ENCODE measurements around the gene ATXN1. TPM values are rescaled to one million over a fixed set of nuclear protein-coding genes. Genes with fewer than 3 reads are reported as not detected.

ATXN1 gene
- total RNA-seq, 1 experiment from 2014 or later: 27.0 TPM

- DNase-seq: peak; percentile 45
- TF ChIP-seq EZH2phosphoT487 (IDR thresholded peaks at IDR 0.05; ENCODE audit: borderline replicate concordance, low read length) (no peak), EZH2 (IDR thresholded peaks at IDR 0.05; ENCODE audit: low read length, unreplicated experiment) (no peak), CTCF (conservative IDR thresholded peaks at IDR 0.05; ENCODE audit: low read depth, low read length) (no peak)
- no peaks in the 10 kb centered on the region for H3F3A ChIP-seq (ENCODE audit: low read length, unreplicated experiment)
- H3K4me2 ChIP-seq (ENCODE audit: low read length): no peak overlapping the region
- H3K27ac ChIP-seq (ENCODE audit: low read length): no peak overlapping the region
- no peaks in the 10 kb centered on the region for H3K36me3 ChIP-seq (ENCODE audit: low read depth, low read length)
- ChIA-PET POLR2A (ENCODE audit: unreplicated experiment) (no interaction called here), CTCF (no interaction called here)
- peak; percentile 46 for ATAC-seq
- no peaks in the 10 kb centered on the region for H3K9me3 ChIP-seq (ENCODE audit: low read length)
- BruUV-seq (replicated peaks): no TSS peak
- no peaks in the 10 kb centered on the region for H3K27me3 ChIP-seq (ENCODE audit: low read length)
- H3K9ac ChIP-seq (ENCODE audit: low read length): no peak overlapping the region
- H3K9me2 ChIP-seq (replicated peaks; ENCODE audit: low read length): no peaks in the 10 kb centered on the region
- H3K4me3 ChIP-seq (ENCODE audit: low read length): no peak overlapping the region
- peaks cover 6% of the 10 kb centered on the region; the same call in 1 of the 2 replicates for H3K4me1 ChIP-seq (ENCODE audit: insufficient read depth, low read length)
- H2AFZ ChIP-seq (ENCODE audit: low read length): no peak overlapping the region
- intact Hi-C loops (cut with micrococcal nuclease): loop anchor here (10.0 kb wide), 1 partner anchor 142 kb away; no protein-coding TSS in a partner anchor
- H3K79me2 ChIP-seq (ENCODE audit: low read length): no peaks in the 10 kb centered on the region
- H4K20me1 ChIP-seq (ENCODE audit: low read length): no peaks in the 10 kb centered on the region
Measured at GRCh38 chr6:16432075-16433032, 328.9 kb downstream of the ATXN1 start.

GRCh38 chr6:16431106-16431505 lies 330.2 kb downstream of the ATXN1 start:
- Histone ChIP-seq H4K20me1 (ENCODE audit: low read length) (no peaks in the 10 kb centered on the region), H3K9me2 (replicated peaks; ENCODE audit: low read length) (no peaks in the 10 kb centered on the region), H3K9me3 (ENCODE audit: low read length) (no peaks in the 10 kb centered on the region), H3K79me2 (ENCODE audit: low read length) (no peaks in the 10 kb centered on the region), H3K36me3 (ENCODE audit: low read depth, low read length) (no peaks in the 10 kb centered on the region), H3K27me3 (ENCODE audit: low read length) (no peaks in the 10 kb centered on the region), H3K4me3 (ENCODE audit: low read length) (no peak overlapping the region), H3K27ac (ENCODE audit: low read length) (no peak overlapping the region), H3F3A (ENCODE audit: low read length, unreplicated experiment) (no peaks in the 10 kb centered on the region), H2AFZ (ENCODE audit: low read length) (no peak overlapping the region), H3K4me1 (ENCODE audit: insufficient read depth, low read length) (peaks cover 6% of the 10 kb centered on the region; the same call in 1 of the 2 replicates), H3K4me2 (ENCODE audit: low read length) (no peak overlapping the region), H3K9ac (ENCODE audit: low read length) (no peak overlapping the region)
- TF ChIP-seq EZH2phosphoT487 (IDR thresholded peaks at IDR 0.05; ENCODE audit: borderline replicate concordance, low read length) (no peak), EZH2 (IDR thresholded peaks at IDR 0.05; ENCODE audit: low read length, unreplicated experiment) (no peak), CTCF (conservative IDR thresholded peaks at IDR 0.05; ENCODE audit: low read depth, low read length) (no peak)
- BruUV-seq (replicated peaks): no TSS peak
- ChIA-PET CTCF (no interaction called here), POLR2A (ENCODE audit: unreplicated experiment) (no interaction called here)
- no peak for ATAC-seq
- no peak for DNase-seq
- intact Hi-C loops (cut with micrococcal nuclease): loop anchor here (10.0 kb wide), 1 partner anchor 144 kb away; no protein-coding TSS in a partner anchor

Data from PC-3 (cell line).